Activated CD4-positive, alpha-beta T cell treated with anti-CD3 and anti-CD28 coated beads for 1 hour (primary cell): ENCODE results near the gene SOX5.

ENCODE experiments used
- DNase-seq: peaks from one replicate; pipeline ENCODE4 v3.0.0-alpha.2; 2020

The SOX5 gene

GRCh38 chr12:23585156-23585781 is 364.2 kb downstream of the SOX5 start:
- no peak for DNase-seq

- no peak for DNase-seq
Measured at GRCh38 chr12:23581913-23582312, 367.6 kb downstream of the SOX5 start.

GRCh38 chr12:23579257-23579656 is 370.2 kb downstream of the SOX5 start:
- DNase-seq: no peak

- no peak for DNase-seq
Measured at GRCh38 chr12:23576372-23576771, 373.1 kb downstream of the SOX5 start.

GRCh38 chr12:23569356-23569755 is 380.1 kb downstream of the SOX5 start:
- DNase-seq: no peak

- no peak for DNase-seq
Measured at GRCh38 chr12:23566133-23566532, 383.3 kb downstream of the SOX5 start.

- DNase-seq: no peak
Measured at GRCh38 chr12:23564451-23565152, 384.9 kb downstream of the SOX5 start.

GRCh38 chr12:23561364-23562345 is 387.8 kb downstream of the SOX5 start:
- no peak for DNase-seq

- DNase-seq: no peak
Measured at GRCh38 chr12:23560611-23561010, 388.9 kb downstream of the SOX5 start.

- DNase-seq: no peak
Measured at GRCh38 chr12:23559268-23559753, 390.2 kb downstream of the SOX5 start.

GRCh38 chr12:23556661-23557060 is 392.8 kb downstream of the SOX5 start:
- no peak for DNase-seq

- DNase-seq: no peak
Measured at GRCh38 chr12:23555825-23556207, 393.7 kb downstream of the SOX5 start.

GRCh38 chr12:23555180-23555824 is 394.2 kb downstream of the SOX5 start:
- DNase-seq: no peak

- DNase-seq: no peak
Measured at GRCh38 chr12:23552417-23552816, 397.1 kb downstream of the SOX5 start.

- DNase-seq: no peak
Measured at GRCh38 chr12:23550753-23551152, 398.7 kb downstream of the SOX5 start.

GRCh38 chr12:23548742-23549141 is 400.7 kb downstream of the SOX5 start:
- no peak for DNase-seq

- no peak for DNase-seq
Measured at GRCh38 chr12:23546756-23547155, 402.7 kb downstream of the SOX5 start.

- no peak for DNase-seq
Measured at GRCh38 chr12:23543767-23544166, 405.7 kb downstream of the SOX5 start.

- DNase-seq: no peak
Measured at GRCh38 chr12:23542187-23542586, 407.3 kb downstream of the SOX5 start.

GRCh38 chr12:23540572-23540971 is 408.9 kb downstream of the SOX5 start:
- DNase-seq: no peak

GRCh38 chr12:23536293-23536692 is 413.2 kb downstream of the SOX5 start:
- DNase-seq: no peak

- no peak for DNase-seq
Measured at GRCh38 chr12:23535441-23535840, 414.0 kb downstream of the SOX5 start.

GRCh38 chr12:23534196-23534595 is 415.3 kb downstream of the SOX5 start:
- DNase-seq: no peak
